GM13977 (cell line): Measurements from ENCODE around the gene TICAM1.
A peak's percentile ranks its signal among the peaks of the same experiment; 100 is the strongest.

Source experiments
- DNase-seq: peaks from one replicate; pipeline ENCODE4 v3.0.0; 2012; ENCODE audit warnings: low spot score
- in situ Hi-C: fragments of 300-500 bp; cut with MboI; formaldehyde crosslinking; loops from one replicate; pipeline ENCODE4 v1.12.0; 2022; ENCODE audit warnings: low sequenced_read_pairs, low pct_unique_long_range_greater_than_20kb, mixed read lengths, inconsistent platforms; ENCODE audit not compliant: unreplicated experiment
- TF ChIP-seq, protein P1 (sequence below): IDR thresholded peaks from 2 replicates; pipeline ENCODE4 v1.5.1; 2012; ENCODE audit warnings: mild to moderate bottlenecking, control low read depth; ENCODE audit not compliant: insufficient read depth; ENCODE audit errors: extremely low read depth, missing control alignments

The TICAM1 gene

GRCh38 chr19:4774136-4774535 lies 57.4 kb downstream of the TICAM1 start:
- TF ChIP-seq, protein P1, sequence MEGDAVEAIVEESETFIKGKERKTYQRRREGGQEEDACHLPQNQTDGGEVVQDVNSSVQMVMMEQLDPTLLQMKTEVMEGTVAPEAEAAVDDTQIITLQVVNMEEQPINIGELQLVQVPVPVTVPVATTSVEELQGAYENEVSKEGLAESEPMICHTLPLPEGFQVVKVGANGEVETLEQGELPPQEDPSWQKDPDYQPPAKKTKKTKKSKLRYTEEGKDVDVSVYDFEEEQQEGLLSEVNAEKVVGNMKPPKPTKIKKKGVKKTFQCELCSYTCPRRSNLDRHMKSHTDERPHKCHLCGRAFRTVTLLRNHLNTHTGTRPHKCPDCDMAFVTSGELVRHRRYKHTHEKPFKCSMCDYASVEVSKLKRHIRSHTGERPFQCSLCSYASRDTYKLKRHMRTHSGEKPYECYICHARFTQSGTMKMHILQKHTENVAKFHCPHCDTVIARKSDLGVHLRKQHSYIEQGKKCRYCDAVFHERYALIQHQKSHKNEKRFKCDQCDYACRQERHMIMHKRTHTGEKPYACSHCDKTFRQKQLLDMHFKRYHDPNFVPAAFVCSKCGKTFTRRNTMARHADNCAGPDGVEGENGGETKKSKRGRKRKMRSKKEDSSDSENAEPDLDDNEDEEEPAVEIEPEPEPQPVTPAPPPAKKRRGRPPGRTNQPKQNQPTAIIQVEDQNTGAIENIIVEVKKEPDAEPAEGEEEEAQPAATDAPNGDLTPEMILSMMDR = no peak
- no peak for DNase-seq
- in situ Hi-C loops = no loop called here

- in situ Hi-C loops = no loop called here
- no peak for DNase-seq
- TF ChIP-seq, protein P1 = no peak
Observed at GRCh38 chr19:4773047-4773640, 58.4 kb downstream of the TICAM1 start.

DNA sequence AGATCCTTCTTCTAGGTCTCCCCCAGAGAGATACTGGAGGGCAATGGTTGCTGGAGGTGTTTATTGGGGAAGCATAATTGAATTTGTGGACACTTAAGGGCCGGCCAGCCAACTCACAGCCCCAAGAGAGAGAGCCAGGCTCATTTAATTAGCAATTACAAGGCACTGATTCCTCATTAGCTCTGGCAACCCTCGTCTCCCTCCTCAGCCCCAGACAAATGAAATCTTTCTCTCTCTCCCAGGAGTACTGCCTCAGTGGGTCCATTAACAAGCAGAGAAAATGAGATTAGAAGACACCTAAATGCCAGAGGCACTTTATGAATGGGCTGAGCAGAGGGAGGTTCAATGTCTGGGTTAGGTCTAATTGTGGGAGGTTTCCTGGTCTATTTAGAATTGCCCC lies 58.9 kb downstream of the TICAM1 start:
- TF ChIP-seq, protein P1 = no peak
- no peak for DNase-seq
- in situ Hi-C loops = no loop called here

GRCh38 chr19:4768934-4769777 lies 62.4 kb downstream of the TICAM1 start:
- TF ChIP-seq, protein P1 = no peak
- in situ Hi-C loops = no loop called here
- DNase-seq = peak; percentile 83
